Adrenal gland (tissue), 12 donors: ENCODE data around the gene NOX5. TPM values are rescaled to one million over a fixed set of nuclear protein-coding genes. Genes with fewer than 3 reads are reported as not detected.

Source experiments
- DNase-seq, 7 donors: peaks; one replicate each; pipeline ENCODE4 v3.0.0-alpha.2; 2019 to 2020
- H3K27ac ChIP-seq, 5 donors: fragments of 200-600 bp; sonication (generic) in 4 of 5; 1 replicate in 3 of 5; 2 replicates in 2 of 5; pipeline versions ENCODE4 v1.5.1 to v1.8.0; 2016 to 2020; ENCODE audit warnings: mild to moderate bottlenecking in 1 of 5
- H3K27me3 ChIP-seq: fragments of 200-600 bp; 2 replicates; pipeline ENCODE4 v1.8.0; 2021
- H3K36me3 ChIP-seq, 2 donors: fragments of 200-600 bp; replicated peaks in 1 of 2; 1 replicate in 1 of 2; 2 replicates in 1 of 2; pipeline versions ENCODE4 v1.5.1 to v1.8.0; 2018 to 2022
- H3K4me1 ChIP-seq, 2 donors: fragments of 200-600 bp; replicated peaks in 1 of 2; 1 replicate in 1 of 2; 2 replicates in 1 of 2; pipeline versions ENCODE4 v1.5.1 to v1.8.0; 2018 to 2021
- H3K4me3 ChIP-seq, 4 donors: fragments of 200-600 bp; sonication (generic) in 3 of 4; one replicate each; pipeline ENCODE4 v1.5.1; 2016 to 2018
- H3K9me3 ChIP-seq, 3 donors: fragments of 200-600 bp; sonication (generic) in 1 of 3; replicated peaks in 1 of 3; 1 replicate in 2 of 3; 2 replicates in 1 of 3; pipeline versions ENCODE4 v1.5.1 to v1.8.0; 2016 to 2021
- CTCF ChIP-seq, 6 experiments: fragments of 450-650 bp in 4 of 6; fragments of 200-600 bp in 2 of 6; sonication (generic) in 1 of 6; IDR thresholded peaks; 1 replicate in 5 of 6; 2 replicates in 1 of 6; pipeline versions ENCODE4 v1.5.1 to v1.8.0; 2016 to 2021; ENCODE audit warnings: antibody characterized with exemption in 6 of 6, mild to moderate bottlenecking in 2 of 6, moderate library complexity in 1 of 6
- POLR2A ChIP-seq, 2 donors: fragments of 450-650 bp; IDR thresholded peaks; one replicate each; pipeline ENCODE4 v1.6.1; 2017; ENCODE audit warnings: antibody characterized with exemption in 2 of 2, mild to moderate bottlenecking in 2 of 2, moderate library complexity in 1 of 2
- WGBS, 4 donors: extraction: QIAGEN DNeasy Blood & Tissue Kit in 2 of 4; methylation state at CpG; one replicate each; pipeline versions ENCODE4 v1.1.5 to v1.1.7; 2013 to 2017; 5-methylcytosine and 5-hydroxymethylcytosine counted together
- intact Hi-C, 2 donors: fragments of 100-400 bp; cut with DNase I; formaldehyde crosslinking; loops; one replicate each; pipeline versions ENCODE4 v1.14.1 to v1.15.0; 2022 to 2023
- polyA plus RNA-seq, 3 donors: library from polyadenylated mRNA; stranded (reverse); fragments of 200-250 nt in 2 of 3; fragments of 350-450 nt in 1 of 3; fragmentation: Illumina TruSeq in 1 of 3; extraction: RNeasy Lipid Tissue Mini Kit (QIAGEN cat#74804) in 1 of 3; gene quantifications; one replicate each; pipeline ENCODE4 v1.2.3, GENCODE V29; 2013 to 2014
- total RNA-seq, 9 donors: library from RNA; depleted of rRNA in 4 of 9; stranded (reverse); fragments of >200 nt in 4 of 9; fragments of 120-200 nt in 1 of 9; fragmentation: NEBNext Ultra II Directional in 1 of 9; extraction: Animal tissue kit (Norgen Biotek cat#: 25700) in 1 of 9; gene quantifications; one replicate each; pipeline versions ENCODE4 v1.1.0 to v1.2.4, GENCODE V29; 2013 to 2023
- donor health status: healthy with polysubstance abuse.
- donor health status: Bipolar disorder and iron deficiency.
- donor health status: DM: yes; HTN: yes; CAD: no.
- donor health status: DM: no; HTN: no; CAD: no.
- donor health status: DM: no; HTN: no; CAD: no.
- donor health status: DM: yes; HTN: yes; CAD: no.

Gene NOX5
- total and polyA plus RNA-seq, 12 donors = 0.06 to 1.4 (median 0.63) TPM

GRCh38 chr15:69027976-69028518 is 13.6 kb downstream of the NOX5 start:
- peaks cover 0 to 7% of the 10 kb centered on the region in 2 donors for H3K4me1 ChIP-seq
- H3K36me3 ChIP-seq = no peaks in the 10 kb centered on the region
- intact Hi-C loops = no loop called here
- 96 to 100% (median 98%) methylated on average over 6 to 9 of the region's 9 CpGs for WGBS, 4 donors
- no peak for DNase-seq
- H3K27ac ChIP-seq = no peak overlapping the region
- no peaks in the 10 kb centered on the region for H3K9me3 ChIP-seq
- H3K27me3 ChIP-seq = peaks cover 8% of the 10 kb centered on the region
- H3K4me3 ChIP-seq = no peak overlapping the region
- TF ChIP-seq POLR2A (IDR thresholded peaks at IDR 0.05) = no peak
- no peak for TF ChIP-seq CTCF (IDR thresholded peaks at IDR 0.05)

DNA sequence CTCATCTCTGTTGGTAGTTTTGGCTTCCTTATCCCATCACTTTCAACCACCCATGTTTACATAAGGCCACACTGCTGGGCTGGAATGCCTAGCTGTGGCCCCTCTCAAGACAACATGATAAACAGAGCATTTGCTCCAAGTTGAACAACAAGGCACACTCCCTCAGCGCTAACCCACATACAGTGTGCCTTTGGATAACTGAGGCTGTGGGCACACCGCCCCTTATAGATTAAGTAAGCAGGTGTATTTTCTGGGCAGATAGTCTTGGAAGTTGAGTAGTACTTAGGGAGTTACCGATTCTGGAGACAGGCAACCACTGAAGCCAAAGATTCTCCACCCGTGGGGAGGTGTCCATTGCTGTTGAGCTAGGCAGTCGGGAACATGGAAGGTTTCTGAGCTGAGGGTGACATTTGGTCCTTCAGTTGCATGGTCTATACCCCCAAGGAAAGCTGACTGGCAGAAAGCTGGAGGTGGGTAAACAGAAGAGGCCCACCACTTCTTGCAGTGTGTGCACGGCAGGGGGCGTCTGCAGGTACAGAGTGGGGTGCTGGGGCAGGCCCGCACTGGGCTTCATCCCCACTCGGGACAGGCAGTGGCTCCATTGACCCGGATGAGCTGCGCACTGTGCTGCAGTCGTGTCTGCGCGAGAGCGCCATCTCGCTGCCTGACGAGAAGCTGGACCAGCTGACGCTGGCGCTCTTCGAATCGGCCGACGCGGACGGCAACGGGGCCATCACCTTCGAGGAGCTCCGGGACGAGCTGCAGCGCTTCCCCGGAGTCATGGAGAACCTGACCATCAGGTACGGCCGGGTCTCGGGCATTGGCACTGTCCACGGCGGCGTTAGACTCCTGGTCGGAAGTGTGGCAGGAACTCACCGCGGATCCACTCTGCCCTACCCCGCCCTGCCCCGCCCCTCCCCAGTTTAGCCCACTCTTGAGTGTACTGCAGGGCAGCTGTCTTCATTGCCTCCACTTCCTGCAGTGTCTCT is 16.8 kb downstream of the NOX5 start:
- TF ChIP-seq CTCF (IDR thresholded peaks at IDR 0.05) (peak; percentile 22 to 55 (median 42)), POLR2A (IDR thresholded peaks at IDR 0.05) (no peak)
- 15 to 61% (median 21%) methylated on average over 10 to 42 of the region's 42 CpGs for WGBS, 4 donors
- DNase-seq = peak; percentile 33 to 61 (median 55)
- no peaks in the 10 kb centered on the region for H3K36me3 ChIP-seq
- intact Hi-C loops = no loop called here
- H3K27me3 ChIP-seq = peaks cover 18% of the 10 kb centered on the region
- peak overlapping the region in 1 of 4 donors; percentile 48 for H3K4me3 ChIP-seq
- H3K4me1 ChIP-seq = peaks cover 0 to 7% of the 10 kb centered on the region in 2 donors
- no peaks in the 10 kb centered on the region for H3K9me3 ChIP-seq
- no peak overlapping the region for H3K27ac ChIP-seq

GRCh38 chr15:69032031-69032430 is 17.5 kb downstream of the NOX5 start:
- TF ChIP-seq POLR2A (IDR thresholded peaks at IDR 0.05) (no peak), CTCF (IDR thresholded peaks at IDR 0.05) (no peak)
- Histone ChIP-seq H3K36me3 (no peaks in the 10 kb centered on the region), H3K27ac (no peak overlapping the region), H3K4me1 (peaks cover 0 to 7% of the 10 kb centered on the region in 2 donors), H3K9me3 (no peaks in the 10 kb centered on the region), H3K27me3 (peaks cover 18% of the 10 kb centered on the region), H3K4me3 (peak overlapping the region in 1 of 4 donors; percentile 48)
- no peak for DNase-seq
- intact Hi-C loops = no loop called here
- 58 to 74% (median 66%) methylated on average over 5 of the region's 5 CpGs for WGBS, 4 donors

DNA sequence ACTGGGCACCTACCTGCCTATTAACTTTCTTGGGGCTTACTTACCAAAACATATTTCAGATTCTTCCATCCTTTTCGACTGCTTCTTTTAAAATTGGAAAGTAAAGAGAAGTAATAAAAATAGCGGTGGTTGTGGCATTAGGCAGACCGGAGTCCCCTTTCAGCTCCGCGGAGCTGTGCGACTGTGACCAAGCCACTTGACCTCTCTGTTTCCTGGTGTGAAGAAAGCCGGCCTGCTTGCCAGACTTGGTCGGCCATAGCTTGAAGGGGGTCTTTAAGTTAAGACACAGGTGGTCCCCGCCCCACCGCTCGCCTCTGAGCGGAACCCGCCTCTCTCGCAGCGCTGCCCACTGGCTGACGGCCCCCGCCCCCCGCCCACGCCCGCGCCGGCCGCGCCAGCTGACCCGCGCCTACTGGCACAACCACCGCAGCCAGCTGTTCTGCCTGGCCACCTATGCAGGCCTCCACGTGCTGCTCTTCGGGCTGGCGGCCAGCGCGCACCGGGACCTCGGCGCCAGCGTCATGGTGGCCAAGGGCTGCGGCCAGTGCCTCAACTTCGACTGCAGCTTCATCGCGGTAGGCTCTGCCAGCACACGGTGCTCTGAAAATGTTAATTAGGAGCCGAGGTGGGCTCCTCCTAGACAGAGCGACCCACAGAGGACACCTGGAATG is 18.3 kb downstream of the NOX5 start:
- WGBS, 4 donors = 81 to 93% (median 87%) methylated on average over 15 to 43 of the region's 43 CpGs
- H3K4me1 ChIP-seq = peaks cover 0 to 7% of the 10 kb centered on the region in 2 donors
- H3K27ac ChIP-seq = no peak overlapping the region
- no peaks in the 10 kb centered on the region for H3K36me3 ChIP-seq
- H3K4me3 ChIP-seq = no peak overlapping the region
- intact Hi-C loops = no loop called here
- no peak for TF ChIP-seq CTCF (IDR thresholded peaks at IDR 0.05)
- no peak for TF ChIP-seq POLR2A (IDR thresholded peaks at IDR 0.05)
- no peak for DNase-seq
- H3K27me3 ChIP-seq = peaks cover 18% of the 10 kb centered on the region
- no peaks in the 10 kb centered on the region for H3K9me3 ChIP-seq
